GM12878 (cell line): ENCODE results near the gene PLAC1.

Source experiments
- NRF1 ChIP-seq: conservative IDR thresholded peaks from 2 replicates; pipeline ENCODE4 v1.6.1; 2011; ENCODE audit warnings: mild to moderate bottlenecking, low read depth, low read length, improper control_type of control experiment
- RAD51 ChIP-seq: fragments of 450-650 bp; IDR thresholded peaks from 2 replicates; pipeline ENCODE4 v1.6.1; 2016; ENCODE audit warnings: moderate library complexity, mild to moderate bottlenecking, inconsistent platforms
- SMC3 ChIP-seq: IDR thresholded peaks from 2 replicates; pipeline ENCODE4 v1.6.1; 2011; ENCODE audit warnings: low read length, improper control_type of control experiment, borderline replicate concordance
- SUZ12 ChIP-seq: fragments of 200-600 bp; sonication (generic); IDR thresholded peaks from one replicate; pipeline ENCODE4 v1.6.1; 2018; ENCODE audit warnings: antibody characterized with exemption, mild to moderate bottlenecking; ENCODE audit not compliant: unreplicated experiment
- TF ChIP-seq, protein P1 (sequence below): IDR thresholded peaks from 2 replicates; pipeline ENCODE4 v1.6.1; 2011; ENCODE audit warnings: low read depth, mild to moderate bottlenecking, low read length, moderate library complexity, borderline replicate concordance; ENCODE audit errors: extremely low read depth
- TF ChIP-seq, protein P2 (sequence below), 3 experiments: IDR thresholded peaks in 2 of 3; conservative IDR thresholded peaks in 1 of 3; 2 replicates each; pipeline ENCODE4 v1.5.1; 2011; ENCODE audit warnings: low read depth in 3 of 3, low read length in 3 of 3, mild to moderate bottlenecking in 3 of 3, control low read depth in 2 of 3, moderate library complexity in 2 of 3, inconsistent platforms in 1 of 3, mixed read lengths in 1 of 3; ENCODE audit not compliant: control insufficient read depth in 2 of 3, insufficient read depth in 1 of 3; ENCODE audit errors: extremely low read depth in 1 of 3

DNA sequence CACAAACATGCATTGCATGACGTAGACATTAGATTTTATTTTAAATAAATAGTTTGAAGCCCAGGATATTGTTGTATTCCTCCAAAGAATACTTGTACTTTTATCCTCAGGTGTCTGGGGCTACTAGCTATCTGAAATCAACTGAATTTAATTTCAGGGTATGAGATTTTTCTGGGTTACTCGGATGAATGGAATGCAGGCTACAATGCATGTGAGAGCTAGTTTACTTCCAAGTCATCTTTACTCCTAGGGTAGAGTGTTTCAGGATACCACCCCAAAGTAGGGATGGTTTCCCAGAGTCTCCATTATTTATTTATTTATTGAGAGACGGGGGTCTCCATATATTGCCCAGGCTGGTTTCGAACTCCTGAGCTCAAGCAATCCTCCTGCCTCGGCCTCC lies 131.9 kb downstream of the PLAC1 start:
- TF ChIP-seq RAD51 (no peak), SMC3 (no peak), SUZ12 (no peak), NRF1 (no peak)
- TF ChIP-seq, protein P1, sequence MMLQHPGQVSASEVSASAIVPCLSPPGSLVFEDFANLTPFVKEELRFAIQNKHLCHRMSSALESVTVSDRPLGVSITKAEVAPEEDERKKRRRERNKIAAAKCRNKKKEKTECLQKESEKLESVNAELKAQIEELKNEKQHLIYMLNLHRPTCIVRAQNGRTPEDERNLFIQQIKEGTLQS: no peak
- TF ChIP-seq, protein P2, sequence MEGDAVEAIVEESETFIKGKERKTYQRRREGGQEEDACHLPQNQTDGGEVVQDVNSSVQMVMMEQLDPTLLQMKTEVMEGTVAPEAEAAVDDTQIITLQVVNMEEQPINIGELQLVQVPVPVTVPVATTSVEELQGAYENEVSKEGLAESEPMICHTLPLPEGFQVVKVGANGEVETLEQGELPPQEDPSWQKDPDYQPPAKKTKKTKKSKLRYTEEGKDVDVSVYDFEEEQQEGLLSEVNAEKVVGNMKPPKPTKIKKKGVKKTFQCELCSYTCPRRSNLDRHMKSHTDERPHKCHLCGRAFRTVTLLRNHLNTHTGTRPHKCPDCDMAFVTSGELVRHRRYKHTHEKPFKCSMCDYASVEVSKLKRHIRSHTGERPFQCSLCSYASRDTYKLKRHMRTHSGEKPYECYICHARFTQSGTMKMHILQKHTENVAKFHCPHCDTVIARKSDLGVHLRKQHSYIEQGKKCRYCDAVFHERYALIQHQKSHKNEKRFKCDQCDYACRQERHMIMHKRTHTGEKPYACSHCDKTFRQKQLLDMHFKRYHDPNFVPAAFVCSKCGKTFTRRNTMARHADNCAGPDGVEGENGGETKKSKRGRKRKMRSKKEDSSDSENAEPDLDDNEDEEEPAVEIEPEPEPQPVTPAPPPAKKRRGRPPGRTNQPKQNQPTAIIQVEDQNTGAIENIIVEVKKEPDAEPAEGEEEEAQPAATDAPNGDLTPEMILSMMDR (IDR thresholded peaks at IDR 0.05 in 2 of 3, conservative IDR thresholded peaks at IDR 0.05 in 1 of 3; ENCODE audit: control insufficient read depth in 2 of 3, extremely low read depth in 1 of 3, insufficient read depth in 1 of 3, low read depth in 3 of 3, low read length in 3 of 3): no peak
